C1 segment of cervical spinal cord (tissue), 14 donors: ENCODE measurements around the gene AKR1B15.
A peak's percentile ranks its signal among the peaks of the same experiment; 100 is the strongest.
"Not testable (repeated sequence)": the region's sequence is repeated elsewhere in the genome, so short reads cannot be mapped to it uniquely, and the experiment has no call there.

Experiments
- DNase-seq, 14 donors: peaks; one replicate each; lab custom pipeline; 2025; lab: John Stamatoyannopoulos, UW

AKR1B15 gene

GRCh38 chr7:134561616-134562015, 12.7 kb downstream of the AKR1B15 start:
- DNase-seq = not testable (repeated sequence)

- no peak for DNase-seq
Observed at GRCh38 chr7:134562136-134562535, 13.2 kb downstream of the AKR1B15 start.

DNA sequence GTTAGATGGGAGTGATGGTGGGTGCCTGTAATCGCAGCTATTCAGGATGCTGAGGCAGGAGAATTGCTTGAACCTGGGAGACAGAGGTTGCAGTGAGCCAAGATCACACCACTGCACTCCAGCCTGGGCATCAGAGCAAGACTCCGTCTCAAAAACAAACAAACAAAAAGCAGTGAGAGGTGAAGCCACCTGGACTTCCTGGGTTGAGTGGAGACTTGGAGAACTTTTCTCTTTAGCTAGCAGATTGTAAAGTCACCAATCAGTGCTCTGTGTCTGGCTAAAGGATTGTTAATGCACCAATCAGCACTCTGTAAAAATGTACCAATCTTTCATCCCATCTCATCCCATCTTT, 14.5 kb downstream of the AKR1B15 start:
- not testable (repeated sequence) for DNase-seq

- peak in 3 of 14 donors; percentile 2 to 38 (median 4) for DNase-seq
Observed at GRCh38 chr7:134565643-134566136, 16.8 kb downstream of the AKR1B15 start.

- no peak for DNase-seq
Observed at GRCh38 chr7:134567368-134567767, 18.5 kb downstream of the AKR1B15 start.

DNA sequence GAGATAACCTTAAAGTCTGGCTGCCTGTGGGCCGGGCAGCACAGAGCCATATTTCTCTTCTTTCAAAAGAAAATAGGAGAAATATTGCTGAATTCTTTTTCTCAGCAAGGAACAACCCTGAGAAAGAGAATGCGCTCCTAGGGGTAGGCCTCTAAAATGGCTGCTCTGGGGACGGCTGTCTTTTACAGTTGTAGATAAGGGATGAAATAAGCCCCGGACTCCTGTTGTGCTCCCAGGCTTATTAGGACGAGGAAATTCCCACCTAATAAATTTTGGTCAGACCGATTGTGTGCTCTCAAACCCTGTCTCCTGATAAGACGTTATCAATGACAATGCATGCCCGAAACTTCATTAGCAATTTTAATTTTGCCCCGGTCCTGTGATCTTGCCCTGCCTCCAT, 21.1 kb downstream of the AKR1B15 start:
- not testable (repeated sequence) for DNase-seq

GRCh38 chr7:134571101-134571500, 22.2 kb downstream of the AKR1B15 start:
- DNase-seq = no peak

GRCh38 chr7:134571746-134572461, 23.0 kb downstream of the AKR1B15 start:
- DNase-seq = no peak

DNA sequence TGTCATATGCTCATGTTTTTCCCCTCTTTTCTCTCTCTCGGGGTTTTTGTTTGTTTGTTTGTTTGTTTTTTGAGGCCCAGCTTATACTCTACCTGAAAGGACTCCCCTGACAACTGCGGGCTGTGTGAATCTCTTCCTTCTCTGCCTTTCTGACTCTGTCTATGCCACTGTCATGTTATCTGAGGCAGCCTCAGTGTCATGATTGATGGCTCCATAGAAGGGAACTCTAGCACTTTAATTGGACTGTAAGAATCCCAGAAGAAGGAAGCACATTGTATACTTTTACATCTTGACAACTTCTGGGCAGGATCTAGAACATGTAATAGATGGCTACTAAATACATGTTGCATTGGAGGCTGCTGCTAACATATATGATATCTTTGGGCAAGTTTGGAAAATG, 25.4 kb downstream of the AKR1B15 start:
- no peak for DNase-seq

- DNase-seq = no peak
Observed at GRCh38 chr7:134584290-134584689, 35.4 kb downstream of the AKR1B15 start.

GRCh38 chr7:134585897-134586296, 37.0 kb downstream of the AKR1B15 start:
- no peak for DNase-seq

DNA sequence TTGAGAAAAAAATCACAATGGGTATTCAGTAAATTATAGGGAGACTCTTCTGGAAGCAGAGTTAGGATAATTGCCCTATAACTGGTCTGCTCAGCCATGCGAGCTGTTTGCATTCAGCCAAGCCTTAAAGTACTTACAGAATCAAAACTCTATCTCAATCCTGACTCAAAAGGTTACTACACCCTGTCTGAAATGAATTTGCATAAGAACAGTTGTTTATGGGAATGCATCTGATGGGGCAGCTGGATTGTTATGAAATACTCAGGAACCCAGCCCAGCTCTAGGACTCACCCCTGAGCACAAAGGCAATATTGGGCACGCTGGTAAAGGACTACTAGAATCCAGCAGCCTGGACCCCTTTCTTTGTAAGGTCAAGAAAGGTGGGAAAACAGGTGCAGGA, 38.8 kb downstream of the AKR1B15 start:
- DNase-seq = no peak

DNA sequence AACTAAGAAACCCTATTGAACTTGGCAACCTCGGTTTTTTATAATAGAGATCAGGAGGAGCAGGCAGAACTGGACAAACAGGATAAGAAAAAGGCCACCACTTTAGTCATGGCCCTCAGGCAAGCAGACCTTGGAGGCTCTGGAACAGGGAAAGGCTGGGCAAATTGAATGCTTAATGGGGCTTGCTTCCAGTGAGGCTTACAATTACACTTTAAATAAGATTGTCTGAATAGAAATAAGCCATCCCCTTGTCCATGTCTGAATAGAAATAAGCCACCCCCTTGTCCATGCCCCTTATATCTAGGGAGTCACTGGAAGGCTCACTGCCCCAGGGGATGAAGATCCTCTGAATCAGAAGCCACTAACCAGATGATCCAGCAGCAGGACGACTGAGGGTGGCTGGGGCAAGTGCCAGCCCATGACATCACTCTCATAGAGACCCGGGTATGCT, 40.6 kb downstream of the AKR1B15 start:
- no peak for DNase-seq

- peak in 12 of 14 donors; percentile 26 to 89 (median 69) for DNase-seq
Observed at GRCh38 chr7:134593530-134594392, 44.9 kb downstream of the AKR1B15 start.

DNA sequence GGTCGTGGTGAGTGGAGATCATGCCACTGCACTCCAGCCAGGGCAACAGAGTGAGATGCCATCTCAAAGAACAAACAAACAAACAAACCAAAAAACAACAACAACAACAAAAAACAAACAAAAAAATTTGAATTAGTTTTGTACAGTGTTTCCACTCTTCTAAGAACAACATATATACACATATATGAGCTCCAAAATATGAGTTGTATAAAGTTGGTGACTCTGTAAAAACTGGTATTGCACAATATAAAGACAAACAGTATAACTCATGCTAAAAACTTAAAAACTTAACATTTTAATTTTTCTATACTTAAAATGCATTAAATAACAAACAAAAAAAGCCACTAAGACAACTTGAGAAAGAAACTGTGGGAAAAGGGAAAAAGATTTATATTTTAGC, 46.0 kb downstream of the AKR1B15 start:
- DNase-seq = no peak

- DNase-seq = peak in 8 of 14 donors; percentile 1 to 64 (median 22)
Observed at GRCh38 chr7:134599371-134599770, 50.5 kb downstream of the AKR1B15 start.

GRCh38 chr7:134601459-134601858, 52.5 kb downstream of the AKR1B15 start:
- DNase-seq = no peak

DNA sequence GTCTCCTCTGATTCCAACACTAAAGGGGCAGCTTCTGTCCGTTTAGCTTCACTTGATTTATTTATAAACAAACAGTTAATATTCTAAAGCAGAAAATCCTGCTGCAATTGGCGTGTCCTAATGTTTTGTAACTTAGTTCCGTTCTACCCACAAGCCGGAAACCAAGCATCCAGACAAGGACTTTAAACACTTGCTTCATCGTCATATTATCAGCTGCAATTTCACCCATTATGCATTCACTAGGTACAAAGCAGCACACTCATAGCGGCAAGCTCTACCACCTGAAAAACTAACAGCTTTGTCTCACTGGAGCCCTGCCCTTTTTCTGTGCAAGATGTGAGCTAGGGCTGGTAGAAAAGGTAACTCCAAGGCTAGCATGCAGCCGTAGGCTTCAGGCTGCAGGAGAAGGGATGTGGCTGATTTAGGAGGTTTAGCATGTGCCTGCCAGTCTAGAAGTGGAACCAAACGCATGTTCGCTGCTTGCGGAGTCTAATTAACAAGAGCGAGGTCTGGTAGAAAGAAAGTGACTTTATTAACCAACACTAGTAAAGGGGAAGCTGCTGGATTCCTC, 54.1 kb downstream of the AKR1B15 start:
- DNase-seq = peak in 5 of 14 donors; percentile 1 to 34 (median 19)

DNA sequence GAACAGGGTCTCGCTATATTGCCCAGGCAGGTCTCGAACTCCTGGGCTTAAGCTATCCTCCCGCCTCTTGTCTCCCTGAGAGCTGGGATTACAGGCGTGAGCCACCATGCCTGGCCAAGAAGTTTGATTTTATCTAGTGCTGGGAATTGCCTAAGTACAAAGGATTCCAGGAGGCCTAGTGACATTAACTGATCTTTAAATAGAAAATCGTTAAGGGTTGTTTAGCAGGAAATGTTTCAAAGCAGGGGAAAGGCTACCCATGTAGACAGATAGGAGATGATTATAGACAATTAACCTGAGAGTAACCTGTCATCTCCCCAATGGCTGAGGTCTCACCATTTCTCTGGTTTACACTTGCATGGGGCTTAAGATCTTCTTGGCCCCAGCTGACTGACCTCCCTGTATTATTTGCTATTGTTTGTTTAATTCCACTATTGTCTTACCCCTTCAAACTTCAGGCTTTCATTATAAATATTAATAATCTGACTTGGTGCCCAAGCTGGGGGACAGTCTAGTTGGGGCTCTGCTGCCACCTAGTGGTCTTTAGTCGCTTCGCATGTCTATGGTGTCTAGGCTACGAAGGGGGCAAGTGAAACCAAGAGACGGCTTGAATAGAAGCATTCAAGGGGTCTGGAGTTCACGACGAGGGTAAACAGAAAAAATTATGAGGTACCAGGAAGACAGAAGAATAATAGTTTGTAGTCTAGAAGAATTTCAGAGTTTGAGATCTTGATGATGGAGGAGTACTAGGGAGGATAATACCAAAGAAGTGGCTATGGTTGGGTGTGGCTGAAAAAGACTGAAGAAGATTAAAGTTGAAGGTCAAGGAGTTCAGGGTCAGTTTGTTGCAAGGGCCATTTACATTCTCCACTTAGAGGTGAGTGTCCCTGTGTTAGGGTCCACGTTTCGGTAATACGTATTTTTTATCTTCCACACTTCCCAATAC, 57.3 kb downstream of the AKR1B15 start:
- peak in 10 of 14 donors; percentile 1 to 49 (median 37) for DNase-seq

DNA sequence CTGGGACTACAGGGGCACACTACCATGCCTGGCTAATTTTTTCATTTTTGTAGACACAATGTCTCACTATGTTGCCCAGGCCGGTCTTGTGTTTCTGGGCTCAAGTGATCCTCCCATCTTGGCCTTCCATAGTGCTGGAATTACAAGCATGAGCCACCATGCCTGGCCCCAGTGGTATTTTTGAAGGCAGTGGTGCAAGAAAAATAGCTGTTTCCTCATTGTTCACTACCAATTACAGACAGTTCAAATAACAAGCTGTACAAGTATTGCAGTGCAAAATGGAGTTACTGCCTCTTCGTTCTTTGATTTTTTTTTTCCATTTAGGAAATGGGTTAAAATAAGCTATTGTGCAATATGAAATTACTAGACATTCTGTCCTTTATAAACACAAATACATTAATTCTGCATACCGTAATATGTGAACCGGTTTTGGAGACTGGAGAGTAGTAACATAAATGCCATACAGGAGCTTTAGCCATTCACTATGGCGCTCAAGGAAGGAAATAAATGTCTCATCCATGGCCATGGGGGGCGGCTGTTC, 62.8 kb downstream of the AKR1B15 start:
- no peak for DNase-seq

- DNase-seq = no peak
Observed at GRCh38 chr7:134612197-134612596, 63.3 kb downstream of the AKR1B15 start.
